Left colon (tissue), 2 donors: Measurements from ENCODE around the gene SLC26A11. TPM values are rescaled to one million over a fixed set of nuclear protein-coding genes. Genes with fewer than 3 reads are reported as not detected.
A peak's percentile ranks its signal among the peaks of the same experiment; 100 is the strongest.
"Not testable (repeated sequence)": the region's sequence is repeated elsewhere in the genome, so short reads cannot be mapped to it uniquely, and the experiment has no call there.

ENCODE experiments used
- ATAC-seq: fragments of 200-7000 bp; cut with Tn5 transposase; one replicate; pipeline ENCODE4 v1.9.1; 2020; ENCODE audit warnings: mild to moderate bottlenecking, moderate library complexity
- DNase-seq, 2 donors: peaks; one replicate each; pipeline ENCODE4 v3.0.0-alpha.2; 2020
- intact Hi-C, 2 donors: fragments of 100-400 bp; cut with DNase I in 1 of 2; cut with micrococcal nuclease in 1 of 2; formaldehyde crosslinking; loops; one replicate each; pipeline versions ENCODE4 v1.11.2 to v1.14.0; 2022; cut with DNase I, micrococcal nuclease
- total RNA-seq, 2 donors: library from RNA; stranded (reverse); fragmentation: NEBNext Ultra II Directional; extraction: Animal tissue kit (Norgen Biotek cat#: 25700); gene quantifications; one replicate each; pipeline ENCODE4 v1.2.1, GENCODE V29; 2021
- donor health status: DM: no; HTN: no; CAD: no.
- donor health status: DM: yes; HTN: yes; CAD: no.

SLC26A11 gene
- total RNA-seq, 2 donors from 2014 or later, result 9.4 to 10.0 TPM

DNA sequence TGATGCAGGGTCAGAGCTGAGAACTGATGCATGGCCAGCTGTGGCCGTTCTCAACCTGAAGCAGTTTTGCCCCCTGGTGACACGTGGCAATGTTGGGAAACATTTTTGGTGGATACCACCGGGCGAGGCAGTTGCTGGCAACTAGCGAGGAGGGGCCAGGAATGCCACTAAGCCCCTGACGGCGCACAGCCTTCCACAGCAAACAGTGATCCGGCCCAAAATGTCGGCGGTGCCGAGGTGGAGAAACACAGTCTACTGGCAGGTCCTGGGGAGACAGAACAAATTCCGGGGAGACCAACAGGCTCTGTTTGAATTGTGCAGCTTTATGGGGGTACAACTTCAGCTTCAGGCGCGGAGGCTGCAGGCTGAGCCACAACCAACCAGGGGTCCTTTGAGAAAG, 8.2 kb downstream of the SLC26A11 start:
- ATAC-seq (no peak), DNase-seq (no peak)
- intact Hi-C loops, result no loop called here

GRCh38 chr17:80229011-80229410, 8.8 kb downstream of the SLC26A11 start:
- intact Hi-C loops, result no loop called here
- no peak for DNase-seq

DNA sequence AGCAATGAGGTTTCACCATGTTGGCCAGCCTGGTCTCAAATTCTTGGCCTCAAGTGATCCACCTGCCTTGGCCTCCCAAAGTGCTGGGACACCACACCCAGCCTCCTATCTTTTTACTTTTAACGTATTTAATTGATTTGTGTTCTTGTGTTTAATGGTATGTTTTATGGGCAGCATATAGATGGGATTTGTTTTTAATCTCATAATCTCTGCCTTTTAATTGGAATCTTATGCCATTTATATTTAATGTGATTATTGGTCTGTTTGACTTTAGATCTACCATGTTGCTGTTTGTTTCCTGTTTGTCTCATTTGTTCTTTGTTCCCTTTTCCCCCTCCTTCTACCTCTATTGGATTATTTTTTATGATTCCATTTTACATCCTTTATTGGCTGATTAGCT, 12.2 kb downstream of the SLC26A11 start:
- intact Hi-C loops, result no loop called here
- ATAC-seq (no peak), DNase-seq (no peak)

More at GRCh38 chr17:80229011-80229410, 8.8 kb downstream of the SLC26A11 start:
- no peak for ATAC-seq

DNA sequence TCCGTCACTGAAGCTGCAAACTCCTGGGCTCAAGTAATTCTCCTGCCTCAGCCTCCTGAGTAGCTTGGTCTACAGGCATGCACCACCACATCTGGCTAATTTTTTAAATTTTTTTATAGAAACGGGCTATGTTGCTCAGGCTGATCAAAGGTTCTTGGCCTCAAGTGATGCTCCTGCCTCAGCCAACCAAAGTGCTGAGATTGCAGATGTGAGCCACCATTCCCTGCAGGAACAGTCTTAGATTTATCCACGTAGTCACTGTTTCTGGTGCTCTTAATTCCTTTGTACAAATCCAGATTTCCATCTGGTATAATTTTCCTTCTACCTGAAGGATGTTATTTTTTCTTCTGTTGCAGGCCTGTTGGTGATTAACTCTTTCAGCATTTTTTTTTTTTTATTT, 13.0 kb downstream of the SLC26A11 start:
- no peak for DNase-seq
- intact Hi-C loops, result no loop called here

DNA sequence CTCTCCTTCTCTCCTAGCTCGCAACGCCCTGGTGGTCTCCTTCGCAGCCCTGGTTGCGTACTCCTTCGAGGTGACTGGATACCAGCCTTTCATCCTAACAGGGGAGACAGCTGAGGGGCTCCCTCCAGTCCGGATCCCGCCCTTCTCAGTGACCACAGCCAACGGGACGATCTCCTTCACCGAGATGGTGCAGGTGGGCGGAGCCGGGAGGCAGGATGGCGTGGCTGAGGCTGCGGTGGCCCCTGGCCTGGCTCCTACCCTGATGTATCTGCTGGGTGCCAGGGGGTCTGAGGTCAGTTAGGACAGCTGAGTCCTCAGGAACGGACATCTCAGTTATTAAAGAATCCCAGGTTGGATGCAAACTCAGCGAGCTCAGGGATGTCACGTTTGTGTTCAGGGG, 16.7 kb downstream of the SLC26A11 start:
- intact Hi-C loops, result no loop called here
- ATAC-seq, result no peak
- no peak for DNase-seq

More for the DNA sequence above, 13.0 kb downstream of the SLC26A11 start:
- no peak for ATAC-seq

DNA sequence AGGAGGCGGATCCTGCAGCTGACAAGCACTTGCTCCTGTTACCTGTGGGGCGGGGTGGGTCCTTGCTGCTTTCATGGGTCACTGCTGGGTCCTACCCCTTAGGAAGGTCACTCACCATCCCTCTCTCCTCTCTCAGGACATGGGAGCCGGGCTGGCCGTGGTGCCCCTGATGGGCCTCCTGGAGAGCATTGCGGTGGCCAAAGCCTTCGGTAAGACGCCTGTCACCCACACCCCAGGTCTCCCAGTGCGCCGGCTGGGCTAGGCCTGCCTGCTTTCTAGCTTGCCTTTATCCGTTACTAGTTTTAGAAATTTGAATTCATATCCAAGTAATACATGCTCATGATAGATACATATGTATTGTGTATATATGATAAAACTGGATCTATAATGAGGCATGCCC, 17.2 kb downstream of the SLC26A11 start:
- ATAC-seq (no peak), DNase-seq (no peak)
- intact Hi-C loops, result no loop called here

- intact Hi-C loops, result no loop called here
- DNase-seq (no peak), ATAC-seq (no peak)
Measured at GRCh38 chr17:80242505-80242904, 22.3 kb downstream of the SLC26A11 start.

- intact Hi-C loops, result no loop called here
- ATAC-seq, result no peak
- DNase-seq, result no peak
Measured at GRCh38 chr17:80243526-80244433, 23.6 kb downstream of the SLC26A11 start.

- ATAC-seq, DNase-seq, intact Hi-C loops: not testable (repeated sequence)
Measured at GRCh38 chr17:80244448-80244847, 24.2 kb downstream of the SLC26A11 start.

DNA sequence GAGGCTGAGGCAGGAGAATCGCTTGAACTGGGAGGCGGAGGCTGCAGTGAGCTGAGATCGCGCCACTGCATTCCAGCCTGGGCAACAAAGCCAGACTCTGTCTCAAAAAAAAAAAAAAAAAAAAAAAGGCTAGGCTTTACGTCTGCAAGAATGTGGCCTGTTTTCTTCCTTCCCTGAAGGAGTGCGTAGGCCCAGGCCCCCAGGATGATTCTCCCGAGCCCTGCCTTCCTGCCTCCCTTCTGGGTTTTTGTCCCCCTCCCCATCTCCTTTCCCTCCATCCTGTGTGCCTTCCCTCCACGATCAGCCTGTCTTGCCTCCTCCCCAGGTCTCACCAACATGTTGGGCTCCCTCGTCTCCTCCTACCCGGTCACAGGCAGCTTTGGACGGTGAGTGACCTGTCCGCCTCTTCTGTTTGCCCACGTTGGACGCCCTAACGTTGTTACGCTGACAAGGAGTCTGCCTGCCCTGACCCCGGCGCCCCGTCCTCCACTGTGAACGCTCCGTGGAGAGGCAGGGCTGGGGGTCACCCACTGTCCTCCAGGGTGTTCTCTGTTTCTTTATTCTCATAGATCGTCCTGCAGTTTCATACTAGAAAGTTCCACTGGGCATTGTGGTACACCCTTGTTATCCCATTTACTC, 24.8 kb downstream of the SLC26A11 start:
- no peak for DNase-seq
- ATAC-seq, result no peak
- intact Hi-C loops, result no loop called here

GRCh38 chr17:80245566-80246265, 25.5 kb downstream of the SLC26A11 start:
- intact Hi-C loops, result no loop called here
- ATAC-seq (no peak), DNase-seq (no peak)

DNA sequence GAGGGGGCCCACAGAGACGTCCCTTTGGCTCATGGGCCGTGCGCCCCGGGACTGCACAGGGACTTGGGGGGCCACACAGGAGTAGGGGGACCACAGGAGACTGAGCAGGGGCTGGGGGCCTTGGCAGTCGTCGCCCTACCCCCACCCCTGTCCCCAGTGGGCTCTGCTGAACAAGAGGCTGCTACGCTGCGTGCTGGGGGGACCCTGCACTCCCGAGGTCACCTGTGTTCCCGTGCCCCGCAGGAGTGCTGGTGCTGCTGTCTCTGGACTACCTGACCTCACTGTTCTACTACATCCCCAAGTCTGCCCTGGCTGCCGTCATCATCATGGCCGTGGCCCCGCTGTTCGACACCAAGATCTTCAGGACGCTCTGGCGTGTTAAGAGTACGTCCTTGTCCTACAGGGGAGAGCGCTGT, 26.0 kb downstream of the SLC26A11 start:
- no peak for DNase-seq
- no peak for ATAC-seq
- intact Hi-C loops, result no loop called here

- intact Hi-C loops, result no loop called here
- DNase-seq (no peak), ATAC-seq (no peak)
Measured at GRCh38 chr17:80246726-80247125, 26.5 kb downstream of the SLC26A11 start.

- intact Hi-C loops, result no loop called here
- DNase-seq (no peak), ATAC-seq (no peak)
Measured at GRCh38 chr17:80247561-80247960, 27.3 kb downstream of the SLC26A11 start.

GRCh38 chr17:80248001-80248893, 28.0 kb downstream of the SLC26A11 start:
- DNase-seq (no peak), ATAC-seq (no peak)
- intact Hi-C loops, result no loop called here

- DNase-seq, result no peak
- ATAC-seq, result no peak
- intact Hi-C loops, result no loop called here
Measured at GRCh38 chr17:80248894-80249710, 28.9 kb downstream of the SLC26A11 start.

GRCh38 chr17:80251966-80252365, 31.7 kb downstream of the SLC26A11 start:
- ATAC-seq, result no peak
- intact Hi-C loops, result no loop called here
- DNase-seq, result no peak

DNA sequence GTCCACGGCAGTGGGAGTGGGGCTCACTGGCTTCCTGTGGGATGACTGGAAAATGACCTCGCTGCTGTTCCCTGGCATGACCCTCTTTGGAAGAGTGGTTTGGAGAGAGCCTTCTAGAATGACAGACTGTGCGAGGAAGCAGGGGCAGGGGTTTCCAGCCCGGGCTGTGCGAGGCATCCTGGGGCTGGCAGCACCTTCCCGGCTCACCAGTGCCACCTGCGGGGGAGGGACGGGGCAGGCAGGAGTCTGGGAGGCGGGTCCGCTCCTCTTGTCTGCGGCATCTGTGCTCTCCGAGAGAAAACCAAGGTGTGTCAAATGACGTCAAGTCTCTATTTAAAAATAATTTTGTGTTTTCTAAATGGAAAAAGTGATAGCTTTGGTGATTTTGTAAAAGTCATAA, 32.6 kb downstream of the SLC26A11 start:
- intact Hi-C loops, result no loop called here
- DNase-seq, result peak; percentile 71 to 84
- ATAC-seq, result peak; percentile 80
